IMR-90 (cell line): ENCODE measurements around the gene NBEA. TPM values are rescaled to one million over a fixed set of nuclear protein-coding genes. Genes with fewer than 3 reads are reported as not detected.

Experiments
- ATAC-seq: fragments of 200-7000 bp; cut with Tn5 transposase; 2 replicates; pipeline ENCODE4 v1.9.1; 2020; ENCODE audit warnings: low read depth, mild to moderate bottlenecking, moderate library complexity
- BruUV-seq: library from RNA; stranded (reverse); fragments of 400-500 nt; replicated peaks from 2 replicates; lab custom pipeline; 2021; lab: Mats Ljungman, UMichigan
- CTCF ChIA-PET: fragments of 300-600 bp; formaldehyde crosslinking; extraction: SDS; loops from one replicate; lab custom pipeline; 2021; ENCODE audit warnings: antibody characterized with exemption; lab: Yijun Ruan, JAX
- POLR2A ChIA-PET: fragments of 300-600 bp; sonication (Branson Sonifier 250); formaldehyde crosslinking; loops from one replicate; lab custom pipeline; 2022; ENCODE audit warnings: antibody characterized with exemption; ENCODE audit not compliant: unreplicated experiment; lab: Charles Lee
- DNase-seq: peaks from one replicate; pipeline ENCODE4 v3.0.0; 2013
- H2AFZ ChIP-seq: replicated peaks from 2 replicates; pipeline ENCODE3; 2013; ENCODE audit warnings: low read length, mild to moderate bottlenecking; ENCODE audit not compliant: poor library complexity
- H2AK5ac ChIP-seq: 2 replicates; pipeline ENCODE4 v1.6.1; 2013; ENCODE audit warnings: low read depth, low read length, inconsistent platforms
- H2AK9ac ChIP-seq: replicated peaks from 2 replicates; pipeline ENCODE3; 2013; ENCODE audit warnings: mild to moderate bottlenecking, low read depth, low read length, moderate library complexity; ENCODE audit not compliant: poor library complexity
- H2BK120ac ChIP-seq: 2 replicates; pipeline ENCODE4 v1.6.1; 2013; ENCODE audit warnings: low read depth, low read length, inconsistent platforms
- H2BK15ac ChIP-seq: 3 replicates; pipeline ENCODE4 v1.6.1; 2013; ENCODE audit warnings: low read depth, low read length, inconsistent platforms
- H2BK20ac ChIP-seq: 2 replicates; pipeline ENCODE4 v1.6.1; 2013; ENCODE audit warnings: low read depth, mild to moderate bottlenecking, inconsistent platforms, low read length, moderate library complexity
- H2BK5ac ChIP-seq: 2 replicates; pipeline ENCODE4 v1.6.1; 2013; ENCODE audit warnings: mild to moderate bottlenecking, low read depth, low read length, inconsistent platforms; ENCODE audit not compliant: poor library complexity, severe bottlenecking
- H3K14ac ChIP-seq: replicated peaks from 2 replicates; pipeline ENCODE4 v1.6.1; 2013; ENCODE audit warnings: low read depth, low read length, inconsistent platforms
- H3K18ac ChIP-seq: 2 replicates; pipeline ENCODE4 v1.6.1; 2013; ENCODE audit warnings: low read depth, low read length, control low read depth
- H3K23ac ChIP-seq: 2 replicates; pipeline ENCODE4 v1.6.1; 2013; ENCODE audit warnings: low read depth, low read length, inconsistent platforms
- H3K27ac ChIP-seq: 2 replicates; pipeline ENCODE4 v1.5.1; 2013; ENCODE audit warnings: mild to moderate bottlenecking, control low read depth, low read length; ENCODE audit not compliant: insufficient read depth
- H3K27me3 ChIP-seq: 2 replicates; pipeline ENCODE4 v1.6.1; 2013; ENCODE audit warnings: low read length; ENCODE audit not compliant: control insufficient read depth, insufficient read depth
- H3K36me3 ChIP-seq: 2 replicates; pipeline ENCODE4 v1.6.1; 2013; ENCODE audit warnings: low read length, mixed read lengths; ENCODE audit not compliant: control insufficient read depth, insufficient read depth
- H3K4ac ChIP-seq: 2 replicates; pipeline ENCODE4 v1.6.1; 2013; ENCODE audit warnings: low read depth, low read length, inconsistent platforms
- H3K4me1 ChIP-seq: 2 replicates; pipeline ENCODE4 v1.6.1; 2013; ENCODE audit warnings: low read length, mixed read lengths; ENCODE audit not compliant: control insufficient read depth, insufficient read depth
- H3K4me2 ChIP-seq: 2 replicates; pipeline ENCODE4 v1.6.1; 2013; ENCODE audit warnings: low read depth, mild to moderate bottlenecking, control low read depth, low read length, moderate library complexity
- H3K4me3 ChIP-seq: 2 replicates; pipeline ENCODE4 v1.5.1; 2013; ENCODE audit warnings: low read depth, mild to moderate bottlenecking, control low read depth, low read length, moderate library complexity; ENCODE audit not compliant: insufficient read depth
- H3K56ac ChIP-seq: 2 replicates; pipeline ENCODE4 v1.6.1; 2013; ENCODE audit warnings: low read length, inconsistent platforms; ENCODE audit not compliant: insufficient read depth; ENCODE audit errors: extremely low read depth
- H3K79me1 ChIP-seq, 2 experiments: 2 replicates each; pipeline ENCODE4 v1.6.1; 2013; ENCODE audit warnings: low read length in 2 of 2, inconsistent platforms in 1 of 2, low read depth in 1 of 2
- H3K9ac ChIP-seq: 2 replicates; pipeline ENCODE4 v1.6.1; 2013; ENCODE audit warnings: low read depth, low read length, control low read depth
- H3K9me1 ChIP-seq: 2 replicates; pipeline ENCODE4 v1.6.1; 2013; ENCODE audit warnings: low read length, inconsistent platforms; ENCODE audit not compliant: insufficient read depth
- H3K9me3 ChIP-seq: 2 replicates; pipeline ENCODE4 v1.6.1; 2013; ENCODE audit warnings: low read length; ENCODE audit not compliant: control insufficient read depth, insufficient read depth
- H4K20me1 ChIP-seq: 2 replicates; pipeline ENCODE4 v1.6.1; 2013; ENCODE audit warnings: low read length, inconsistent platforms; ENCODE audit not compliant: insufficient read depth
- H4K5ac ChIP-seq: 2 replicates; pipeline ENCODE4 v1.6.1; 2013; ENCODE audit warnings: mild to moderate bottlenecking, low read depth, low read length, control low read depth
- H4K8ac ChIP-seq, 2 experiments: 2 replicates each; pipeline ENCODE4 v1.6.1; 2013; ENCODE audit warnings: low read depth in 2 of 2, low read length in 2 of 2, control low read depth in 1 of 2, inconsistent platforms in 1 of 2
- H4K91ac ChIP-seq: 2 replicates; pipeline ENCODE4 v1.6.1; 2013; ENCODE audit warnings: low read depth, low read length, inconsistent platforms; ENCODE audit not compliant: insufficient read depth
- CEBPB ChIP-seq: IDR thresholded peaks from 2 replicates; pipeline ENCODE4 v1.6.1; 2012; ENCODE audit warnings: low read depth, low read length, improper control_type of control experiment
- FOS ChIP-seq: fragments of 150-350 bp; IDR thresholded peaks from 2 replicates; pipeline ENCODE4 v1.6.1; 2016; ENCODE audit warnings: low read depth, low read length
- MAFK ChIP-seq: IDR thresholded peaks from 2 replicates; pipeline ENCODE4 v1.6.1; 2012; ENCODE audit warnings: low read depth, low read length, improper control_type of control experiment
- MXI1 ChIP-seq: IDR thresholded peaks from 2 replicates; pipeline ENCODE4 v1.6.1; 2012; ENCODE audit warnings: low read depth, mild to moderate bottlenecking, low read length, moderate library complexity, borderline replicate concordance
- NFE2L2 ChIP-seq: fragments of 150-350 bp; IDR thresholded peaks from 2 replicates; pipeline ENCODE4 v1.6.1; 2016; ENCODE audit warnings: low read depth, mild to moderate bottlenecking, low read length
- POLR2A ChIP-seq: IDR thresholded peaks from 2 replicates; pipeline ENCODE4 v1.6.1; 2012; ENCODE audit warnings: mild to moderate bottlenecking, low read depth, low read length
- RCOR1 ChIP-seq: IDR thresholded peaks from 2 replicates; pipeline ENCODE4 v1.6.1; 2012; ENCODE audit warnings: mild to moderate bottlenecking, low read length, improper control_type of control experiment; ENCODE audit not compliant: insufficient replicate concordance
- SMC3 ChIP-seq: fragments of 150-350 bp; IDR thresholded peaks from 2 replicates; pipeline ENCODE4 v1.6.1; 2016; ENCODE audit warnings: low read depth, mild to moderate bottlenecking, antibody characterized with exemption, low read length, moderate library complexity
- dilution Hi-C: fragments of 300-500 bp; cut with HindIII; formaldehyde crosslinking; loops from one replicate; pipeline ENCODE4 v1.14.3; 2018; ENCODE audit warnings: low sequenced_read_pairs; ENCODE audit not compliant: unreplicated experiment
- in situ Hi-C: fragments of 300-500 bp; cut with MboI; formaldehyde crosslinking; loops from 3 replicates; pipeline ENCODE4 v1.14.3; 2019; ENCODE audit warnings: low sequenced_read_pairs, inconsistent platforms, mixed read lengths
- intact Hi-C: fragments of 100-400 bp; cut with micrococcal nuclease; formaldehyde crosslinking; loops from 2 replicates; pipeline ENCODE4 v1.10.0; 2022
- polyA plus RNA-seq, 3 experiments: library from polyadenylated mRNA; depleted of rRNA; stranded (reverse); fragments of >200 nt; gene quantifications; 2 replicates each; pipeline ENCODE4 v1.2.3, GENCODE V29; 2012; ENCODE audit warnings: low replicate concordance in 1 of 3
- total RNA-seq: library from RNA; depleted of rRNA; stranded (reverse); fragments of >200 nt; gene quantifications from 2 replicates; pipeline ENCODE4 v1.2.3, GENCODE V29; 2012
- TF ChIP-seq, protein P1 (sequence below): fragments of 150-350 bp; IDR thresholded peaks from 2 replicates; pipeline ENCODE4 v1.6.1; 2017; ENCODE audit warnings: mild to moderate bottlenecking, antibody characterized with exemption, low read length, low read depth
- TF ChIP-seq, protein P2 (sequence below): conservative IDR thresholded peaks from 2 replicates; pipeline ENCODE4 v1.5.1; 2012; ENCODE audit warnings: mild to moderate bottlenecking, low read depth, low read length, improper control_type of control experiment

NBEA gene
- total and polyA plus RNA-seq, 2 of the 4 experiments (the other 2 are of a cell fraction), result 0.82 to 2.2 TPM

DNA sequence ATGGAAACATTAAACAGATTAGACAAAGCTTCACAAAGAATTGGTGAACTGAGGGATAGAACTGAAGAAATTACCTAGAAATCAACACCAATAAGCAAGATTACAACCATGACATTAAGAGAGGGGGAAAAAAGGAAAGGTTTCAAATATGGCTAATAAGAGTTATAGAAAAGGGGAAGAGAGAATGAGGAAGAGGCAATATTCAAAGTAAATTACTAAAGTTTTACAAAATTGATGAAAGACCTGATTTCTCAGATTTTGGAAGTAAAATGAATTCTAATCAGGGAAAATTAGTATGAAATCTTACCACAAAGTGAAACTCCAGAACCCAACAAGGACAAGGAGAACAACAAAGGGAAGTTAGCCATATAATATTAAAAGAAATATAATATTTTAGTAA, 187.4 kb downstream of the NBEA start:
- Histone ChIP-seq H4K8ac (no peak overlapping the region), H3K23ac (no peak overlapping the region), H2AK9ac (no peak overlapping the region), H3K27me3 (no peaks in the 10 kb centered on the region), H3K79me1 (no peaks in the 10 kb centered on the region), H3K4me3 (no peak overlapping the region), H4K20me1 (no peaks in the 10 kb centered on the region), H3K18ac (no peak overlapping the region), H3K14ac (no peak overlapping the region), H2AFZ (no peak overlapping the region), H3K27ac (no peak overlapping the region), H3K9me1 (no peaks in the 10 kb centered on the region), H4K5ac (no peak overlapping the region), H2BK5ac (no peak overlapping the region), H3K36me3 (no peaks in the 10 kb centered on the region), H3K9ac (no peak overlapping the region), H2BK20ac (no peak overlapping the region), H2AK5ac (no peak overlapping the region), H3K4ac (no peak overlapping the region), H3K4me1 (no peaks in the 10 kb centered on the region), H2BK15ac (no peak overlapping the region), H4K91ac (no peak overlapping the region), H3K9me3 (no peaks in the 10 kb centered on the region), H3K4me2 (no peak overlapping the region), H2BK120ac (no peak overlapping the region), H3K56ac (no peak overlapping the region)
- DNase-seq, result no peak
- POLR2A ChIA-PET, result no interaction called here
- ATAC-seq, result no peak
- in situ Hi-C loops, result no loop called here
- TF ChIP-seq, protein P1, sequence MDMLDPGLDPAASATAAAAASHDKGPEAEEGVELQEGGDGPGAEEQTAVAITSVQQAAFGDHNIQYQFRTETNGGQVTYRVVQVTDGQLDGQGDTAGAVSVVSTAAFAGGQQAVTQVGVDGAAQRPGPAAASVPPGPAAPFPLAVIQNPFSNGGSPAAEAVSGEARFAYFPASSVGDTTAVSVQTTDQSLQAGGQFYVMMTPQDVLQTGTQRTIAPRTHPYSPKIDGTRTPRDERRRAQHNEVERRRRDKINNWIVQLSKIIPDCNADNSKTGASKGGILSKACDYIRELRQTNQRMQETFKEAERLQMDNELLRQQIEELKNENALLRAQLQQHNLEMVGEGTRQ, result no peak
- TF ChIP-seq CEBPB (no peak), MXI1 (no peak), MAFK (no peak), POLR2A (no peak), RCOR1 (no peak), FOS (no peak), SMC3 (no peak), NFE2L2 (no peak)
- TF ChIP-seq, protein P2, sequence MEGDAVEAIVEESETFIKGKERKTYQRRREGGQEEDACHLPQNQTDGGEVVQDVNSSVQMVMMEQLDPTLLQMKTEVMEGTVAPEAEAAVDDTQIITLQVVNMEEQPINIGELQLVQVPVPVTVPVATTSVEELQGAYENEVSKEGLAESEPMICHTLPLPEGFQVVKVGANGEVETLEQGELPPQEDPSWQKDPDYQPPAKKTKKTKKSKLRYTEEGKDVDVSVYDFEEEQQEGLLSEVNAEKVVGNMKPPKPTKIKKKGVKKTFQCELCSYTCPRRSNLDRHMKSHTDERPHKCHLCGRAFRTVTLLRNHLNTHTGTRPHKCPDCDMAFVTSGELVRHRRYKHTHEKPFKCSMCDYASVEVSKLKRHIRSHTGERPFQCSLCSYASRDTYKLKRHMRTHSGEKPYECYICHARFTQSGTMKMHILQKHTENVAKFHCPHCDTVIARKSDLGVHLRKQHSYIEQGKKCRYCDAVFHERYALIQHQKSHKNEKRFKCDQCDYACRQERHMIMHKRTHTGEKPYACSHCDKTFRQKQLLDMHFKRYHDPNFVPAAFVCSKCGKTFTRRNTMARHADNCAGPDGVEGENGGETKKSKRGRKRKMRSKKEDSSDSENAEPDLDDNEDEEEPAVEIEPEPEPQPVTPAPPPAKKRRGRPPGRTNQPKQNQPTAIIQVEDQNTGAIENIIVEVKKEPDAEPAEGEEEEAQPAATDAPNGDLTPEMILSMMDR, result no peak
- dilution Hi-C loops, result no loop called here
- intact Hi-C loops, result no loop called here
- CTCF ChIA-PET, result no interaction called here
- no TSS peak for BruUV-seq
